HEK293 (cell line): Measurements from ENCODE around the gene USF1.

ENCODE experiments used
- CTCF ChIA-PET: fragments of 350-600 bp; formaldehyde crosslinking; extraction: SDS; loops from one replicate; lab custom pipeline; 2021; ENCODE audit warnings: antibody characterized with exemption; lab: Yijun Ruan, JAX
- POLR2A ChIA-PET: fragments of 300-600 bp; formaldehyde crosslinking; extraction: SDS; loops from one replicate; lab custom pipeline; 2020; ENCODE audit warnings: antibody characterized with exemption, inconsistent platforms; lab: Yijun Ruan, JAX
- H3K27ac ChIP-seq: fragments of 200-500 bp; sonication (Bioruptor generic); 2 replicates; pipeline ENCODE4 v1.5.1; 2014; ENCODE audit warnings: low read depth, low read length, control low read depth, inconsistent platforms; ENCODE audit errors: extremely low read depth
- H3K36me3 ChIP-seq, 2 experiments: fragments of 200-500 bp in 1 of 2; sonication (Bioruptor generic) in 1 of 2; 1 replicate in 1 of 2; 2 replicates in 1 of 2; pipeline ENCODE4 v1.5.1; 2014 to 2017; ENCODE audit warnings: inconsistent platforms in 2 of 2, low read length in 2 of 2; ENCODE audit not compliant: control insufficient read depth in 2 of 2, insufficient read depth in 1 of 2
- H3K4me1 ChIP-seq: fragments of 200-500 bp; sonication (Bioruptor generic); 2 replicates; pipeline ENCODE4 v1.5.1; 2014; ENCODE audit warnings: mild to moderate bottlenecking, low read length, inconsistent platforms; ENCODE audit not compliant: control insufficient read depth, insufficient read depth
- H3K4me3 ChIP-seq: 2 replicates; pipeline ENCODE4 v1.5.1; 2011; ENCODE audit warnings: low read depth, mild to moderate bottlenecking, control low read depth, low read length, moderate library complexity
- H3K9me3 ChIP-seq: fragments of 200-500 bp; sonication (Bioruptor generic); 2 replicates; pipeline ENCODE4 v1.5.1; 2014; ENCODE audit warnings: low read depth, low read length, inconsistent platforms; ENCODE audit not compliant: control insufficient read depth, insufficient read depth
- GLIS2 ChIP-seq: fragments of 450-650 bp; formaldehyde crosslinking; IDR thresholded peaks from 2 replicates; pipeline ENCODE4 v1.5.1; 2016; ENCODE audit warnings: missing biosample characterization, missing genetic modification characterization
- HOXA7 ChIP-seq: sonication (generic); formaldehyde crosslinking; IDR thresholded peaks from 2 replicates; pipeline ENCODE4 v1.8.1; 2022; ENCODE audit warnings: missing genetic modification reagents, borderline replicate concordance
- HOXC10 ChIP-seq: sonication (generic); formaldehyde crosslinking; IDR thresholded peaks from 2 replicates; pipeline ENCODE4 v1.8.1; 2023; ENCODE audit warnings: mild to moderate bottlenecking, missing genetic modification reagents
- KLF1 ChIP-seq: fragments of 450-650 bp; formaldehyde crosslinking; IDR thresholded peaks from 2 replicates; pipeline ENCODE4 v1.5.1; 2016; ENCODE audit warnings: missing biosample characterization, missing genetic modification characterization
- KLF16 ChIP-seq: fragments of 450-650 bp; formaldehyde crosslinking; IDR thresholded peaks from 2 replicates; pipeline ENCODE4 v1.5.1; 2017; ENCODE audit warnings: missing biosample characterization, missing genetic modification characterization
- KLF9 ChIP-seq: fragments of 450-650 bp; formaldehyde crosslinking; IDR thresholded peaks from 2 replicates; pipeline ENCODE4 v1.5.1; 2016; ENCODE audit warnings: missing biosample characterization, missing genetic modification characterization, low read depth
- RBAK ChIP-seq: fragments of 450-650 bp; formaldehyde crosslinking; IDR thresholded peaks from 2 replicates; pipeline ENCODE4 v1.5.1; 2016; ENCODE audit warnings: missing biosample characterization, missing genetic modification characterization
- REPIN1 ChIP-seq: fragments of 450-650 bp; formaldehyde crosslinking; IDR thresholded peaks from 2 replicates; pipeline ENCODE4 v1.5.1; 2017; ENCODE audit warnings: missing biosample characterization, missing genetic modification characterization, low read depth
- ZIC2 ChIP-seq: fragments of 450-650 bp; formaldehyde crosslinking; IDR thresholded peaks from 2 replicates; pipeline ENCODE4 v1.5.1; 2016; ENCODE audit warnings: missing biosample characterization, missing genetic modification characterization
- ZNF174 ChIP-seq: fragments of 450-650 bp; formaldehyde crosslinking; IDR thresholded peaks from 2 replicates; pipeline ENCODE4 v1.5.0; 2017; ENCODE audit warnings: missing biosample characterization, mild to moderate bottlenecking, missing genetic modification characterization
- ZNF19 ChIP-seq: fragments of 450-650 bp; formaldehyde crosslinking; IDR thresholded peaks from 2 replicates; pipeline ENCODE4; 2016; ENCODE audit warnings: missing biosample characterization, missing genetic modification characterization, low read depth
- ZNF202 ChIP-seq: fragments of 450-650 bp; formaldehyde crosslinking; IDR thresholded peaks from 2 replicates; pipeline ENCODE4 v1.5.1; 2016; ENCODE audit warnings: missing biosample characterization, missing genetic modification characterization, borderline replicate concordance
- ZNF239 ChIP-seq: fragments of 450-650 bp; formaldehyde crosslinking; IDR thresholded peaks from 2 replicates; pipeline ENCODE4 v1.5.1; 2016; ENCODE audit warnings: missing biosample characterization, missing genetic modification characterization
- ZNF266 ChIP-seq: fragments of 450-650 bp; formaldehyde crosslinking; IDR thresholded peaks from 2 replicates; pipeline ENCODE4 v1.5.1; 2016; ENCODE audit warnings: missing biosample characterization, missing genetic modification characterization, low read depth
- ZNF311 ChIP-seq: fragments of 450-650 bp; formaldehyde crosslinking; IDR thresholded peaks from 2 replicates; pipeline ENCODE4 v1.5.1; 2017; ENCODE audit warnings: missing biosample characterization, missing genetic modification characterization, borderline replicate concordance
- ZNF404 ChIP-seq: fragments of 450-650 bp; formaldehyde crosslinking; IDR thresholded peaks from 2 replicates; pipeline ENCODE4 v1.5.1; 2017; ENCODE audit warnings: missing biosample characterization, missing genetic modification characterization
- ZNF514 ChIP-seq: fragments of 450-650 bp; formaldehyde crosslinking; IDR thresholded peaks from 2 replicates; pipeline ENCODE4 v1.5.1; 2016; ENCODE audit warnings: missing biosample characterization, missing genetic modification characterization
- ZNF529 ChIP-seq: fragments of 450-650 bp; formaldehyde crosslinking; IDR thresholded peaks from 2 replicates; pipeline ENCODE4 v1.5.1; 2017; ENCODE audit warnings: missing genetic modification characterization, missing biosample characterization; ENCODE audit not compliant: insufficient replicate concordance
- ZNF776 ChIP-seq: fragments of 450-650 bp; formaldehyde crosslinking; IDR thresholded peaks from 2 replicates; pipeline ENCODE4 v1.5.0; 2017; ENCODE audit warnings: missing biosample characterization, missing genetic modification characterization, borderline replicate concordance
- ZSCAN30 ChIP-seq: fragments of 450-650 bp; IDR thresholded peaks from 2 replicates; pipeline ENCODE4 v1.5.1; 2018; ENCODE audit warnings: missing biosample characterization, mild to moderate bottlenecking, missing genetic modification characterization, moderate library complexity
- TF ChIP-seq, protein P1 (sequence below): fragments of 450-650 bp; formaldehyde crosslinking; IDR thresholded peaks from 2 replicates; pipeline ENCODE4 v1.5.1; 2016; ENCODE audit warnings: missing biosample characterization, missing genetic modification characterization
- TF ChIP-seq, protein P2 (sequence below): fragments of 450-650 bp; formaldehyde crosslinking; IDR thresholded peaks from 2 replicates; pipeline ENCODE4 v1.5.1; 2016; ENCODE audit warnings: missing biosample characterization, missing genetic modification characterization
- TF ChIP-seq, protein P3 (sequence below): fragments of 450-650 bp; formaldehyde crosslinking; IDR thresholded peaks from 2 replicates; pipeline ENCODE4 v1.5.1; 2016; ENCODE audit warnings: missing biosample characterization, missing genetic modification characterization, borderline replicate concordance
- TF ChIP-seq, protein P4 (sequence below): fragments of 450-650 bp; formaldehyde crosslinking; IDR thresholded peaks from 2 replicates; pipeline ENCODE4 v1.5.1; 2016; ENCODE audit warnings: missing biosample characterization, missing genetic modification characterization

USF1 gene

DNA sequence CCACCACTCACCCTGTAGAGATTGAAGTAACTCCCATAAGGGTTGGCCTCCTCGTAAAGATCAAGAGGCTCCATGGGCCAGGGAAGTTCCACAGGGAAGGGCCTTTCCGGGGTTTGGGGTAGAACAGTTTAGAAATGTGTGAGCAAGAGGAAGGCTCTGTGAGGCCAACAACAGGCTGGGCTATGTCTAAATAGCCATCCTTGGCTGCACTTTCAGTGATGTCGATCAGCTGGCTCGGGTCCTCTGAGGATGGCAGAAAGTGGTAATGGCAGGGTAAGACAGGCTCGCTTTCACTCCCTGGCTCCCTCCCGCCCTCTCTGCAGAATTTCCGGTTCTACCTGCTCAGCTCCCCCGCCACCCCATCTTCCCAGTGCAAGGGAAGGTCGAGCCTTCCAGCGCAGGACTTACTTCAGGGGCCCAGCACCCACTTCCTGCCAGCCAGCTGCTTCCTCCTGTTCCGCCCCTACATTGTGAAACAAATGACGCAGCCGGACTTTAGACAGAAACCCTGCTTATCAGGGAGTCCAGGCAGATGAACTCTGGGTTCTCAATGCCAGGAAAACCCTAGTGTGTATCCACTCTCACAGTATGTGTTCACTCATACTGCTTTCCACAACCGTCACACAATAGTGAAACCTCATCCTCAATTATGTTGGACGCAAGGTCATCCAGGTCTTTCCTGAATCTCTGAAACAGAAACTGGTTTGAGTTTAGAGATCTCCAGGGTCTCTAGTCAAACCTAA is 32.1 kb downstream of the USF1 start:
- H3K4me3 ChIP-seq, result no peak overlapping the region
- H3K36me3 ChIP-seq, result no peaks in the 10 kb centered on the region
- H3K27ac ChIP-seq, result no peak overlapping the region
- ChIA-PET POLR2A (no interaction called here), CTCF (interaction anchor here (0.6 to 1.1 kb wide), 2 partner anchors 9 to 13 kb away, joined by 3 read pairs; no protein-coding TSS in a partner anchor)
- H3K4me1 ChIP-seq, result no peaks in the 10 kb centered on the region
- no peak for TF ChIP-seq ZNF529
- TF ChIP-seq ZNF311 (tag by site-specific recombination), result no peak
- TF ChIP-seq KLF16 (tag by site-specific recombination), result no peak
- TF ChIP-seq KLF9 (tag by site-specific recombination), result no peak
- TF ChIP-seq, protein P1, sequence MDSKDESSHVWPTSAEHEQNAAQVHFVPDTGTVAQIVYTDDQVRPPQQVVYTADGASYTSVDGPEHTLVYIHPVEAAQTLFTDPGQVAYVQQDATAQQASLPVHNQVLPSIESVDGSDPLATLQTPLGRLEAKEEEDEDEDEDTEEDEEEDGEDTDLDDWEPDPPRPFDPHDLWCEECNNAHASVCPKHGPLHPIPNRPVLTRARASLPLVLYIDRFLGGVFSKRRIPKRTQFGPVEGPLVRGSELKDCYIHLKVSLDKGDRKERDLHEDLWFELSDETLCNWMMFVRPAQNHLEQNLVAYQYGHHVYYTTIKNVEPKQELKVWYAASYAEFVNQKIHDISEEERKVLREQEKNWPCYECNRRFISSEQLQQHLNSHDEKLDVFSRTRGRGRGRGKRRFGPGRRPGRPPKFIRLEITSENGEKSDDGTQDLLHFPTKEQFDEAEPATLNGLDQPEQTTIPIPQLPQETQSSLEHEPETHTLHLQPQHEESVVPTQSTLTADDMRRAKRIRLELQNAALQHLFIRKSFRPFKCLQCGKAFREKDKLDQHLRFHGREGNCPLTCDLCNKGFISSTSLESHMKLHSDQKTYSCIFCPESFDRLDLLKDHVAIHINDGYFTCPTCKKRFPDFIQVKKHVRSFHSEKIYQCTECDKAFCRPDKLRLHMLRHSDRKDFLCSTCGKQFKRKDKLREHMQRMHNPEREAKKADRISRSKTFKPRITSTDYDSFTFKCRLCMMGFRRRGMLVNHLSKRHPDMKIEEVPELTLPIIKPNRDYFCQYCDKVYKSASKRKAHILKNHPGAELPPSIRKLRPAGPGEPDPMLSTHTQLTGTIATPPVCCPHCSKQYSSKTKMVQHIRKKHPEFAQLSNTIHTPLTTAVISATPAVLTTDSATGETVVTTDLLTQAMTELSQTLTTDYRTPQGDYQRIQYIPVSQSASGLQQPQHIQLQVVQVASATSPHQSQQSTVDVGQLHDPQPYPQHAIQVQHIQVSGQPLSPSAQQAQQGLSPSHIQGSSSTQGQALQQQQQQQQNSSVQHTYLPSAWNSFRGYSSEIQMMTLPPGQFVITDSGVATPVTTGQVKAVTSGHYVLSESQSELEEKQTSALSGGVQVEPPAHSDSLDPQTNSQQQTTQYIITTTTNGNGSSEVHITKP (tag by site-specific recombination), result 0 out of 2 replicates have a peak, but pooled peaks have one; percentile 20
- no peak for TF ChIP-seq ZNF404
- no peak for TF ChIP-seq ZNF514 (tag by site-specific recombination)
- TF ChIP-seq ZIC2, result no peak
- no peak for TF ChIP-seq ZNF19 (tag by site-specific recombination)
- no peaks in the 10 kb centered on the region for H3K9me3 ChIP-seq

DNA sequence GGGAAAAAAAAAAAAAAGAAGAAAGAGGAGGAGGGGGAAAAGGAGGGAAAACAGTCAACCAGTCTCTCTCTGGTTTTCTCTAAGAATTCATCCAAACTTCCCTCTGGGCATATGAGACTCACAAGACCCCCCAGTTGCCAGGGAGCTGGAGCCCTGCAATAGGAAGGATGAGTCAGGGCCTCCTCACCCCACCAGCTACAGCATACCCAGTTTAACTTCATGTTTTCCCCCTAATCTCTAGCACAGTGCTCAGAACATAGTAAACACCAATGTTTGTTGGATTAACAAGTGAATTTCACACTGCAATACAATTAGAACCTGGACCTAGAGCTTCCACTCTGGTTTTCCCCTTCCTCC is 32.7 kb downstream of the USF1 start:
- Histone ChIP-seq H3K27ac (no peak overlapping the region), H3K4me3 (no peak overlapping the region), H3K9me3 (no peaks in the 10 kb centered on the region), H3K4me1 (no peaks in the 10 kb centered on the region), H3K36me3 (no peaks in the 10 kb centered on the region)
- POLR2A ChIA-PET, result interaction anchor here (0.5 kb wide), 1 partner anchor 14 kb away, joined by 4 read pairs; no protein-coding TSS in a partner anchor
- CTCF ChIA-PET, result interaction anchor here (1.1 kb wide), 1 partner anchor 13 kb away, joined by 3 read pairs; no protein-coding TSS in a partner anchor
- TF ChIP-seq, protein P2, sequence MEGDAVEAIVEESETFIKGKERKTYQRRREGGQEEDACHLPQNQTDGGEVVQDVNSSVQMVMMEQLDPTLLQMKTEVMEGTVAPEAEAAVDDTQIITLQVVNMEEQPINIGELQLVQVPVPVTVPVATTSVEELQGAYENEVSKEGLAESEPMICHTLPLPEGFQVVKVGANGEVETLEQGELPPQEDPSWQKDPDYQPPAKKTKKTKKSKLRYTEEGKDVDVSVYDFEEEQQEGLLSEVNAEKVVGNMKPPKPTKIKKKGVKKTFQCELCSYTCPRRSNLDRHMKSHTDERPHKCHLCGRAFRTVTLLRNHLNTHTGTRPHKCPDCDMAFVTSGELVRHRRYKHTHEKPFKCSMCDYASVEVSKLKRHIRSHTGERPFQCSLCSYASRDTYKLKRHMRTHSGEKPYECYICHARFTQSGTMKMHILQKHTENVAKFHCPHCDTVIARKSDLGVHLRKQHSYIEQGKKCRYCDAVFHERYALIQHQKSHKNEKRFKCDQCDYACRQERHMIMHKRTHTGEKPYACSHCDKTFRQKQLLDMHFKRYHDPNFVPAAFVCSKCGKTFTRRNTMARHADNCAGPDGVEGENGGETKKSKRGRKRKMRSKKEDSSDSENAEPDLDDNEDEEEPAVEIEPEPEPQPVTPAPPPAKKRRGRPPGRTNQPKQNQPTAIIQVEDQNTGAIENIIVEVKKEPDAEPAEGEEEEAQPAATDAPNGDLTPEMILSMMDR (tag by site-specific recombination), result no peak
- TF ChIP-seq, protein P3, sequence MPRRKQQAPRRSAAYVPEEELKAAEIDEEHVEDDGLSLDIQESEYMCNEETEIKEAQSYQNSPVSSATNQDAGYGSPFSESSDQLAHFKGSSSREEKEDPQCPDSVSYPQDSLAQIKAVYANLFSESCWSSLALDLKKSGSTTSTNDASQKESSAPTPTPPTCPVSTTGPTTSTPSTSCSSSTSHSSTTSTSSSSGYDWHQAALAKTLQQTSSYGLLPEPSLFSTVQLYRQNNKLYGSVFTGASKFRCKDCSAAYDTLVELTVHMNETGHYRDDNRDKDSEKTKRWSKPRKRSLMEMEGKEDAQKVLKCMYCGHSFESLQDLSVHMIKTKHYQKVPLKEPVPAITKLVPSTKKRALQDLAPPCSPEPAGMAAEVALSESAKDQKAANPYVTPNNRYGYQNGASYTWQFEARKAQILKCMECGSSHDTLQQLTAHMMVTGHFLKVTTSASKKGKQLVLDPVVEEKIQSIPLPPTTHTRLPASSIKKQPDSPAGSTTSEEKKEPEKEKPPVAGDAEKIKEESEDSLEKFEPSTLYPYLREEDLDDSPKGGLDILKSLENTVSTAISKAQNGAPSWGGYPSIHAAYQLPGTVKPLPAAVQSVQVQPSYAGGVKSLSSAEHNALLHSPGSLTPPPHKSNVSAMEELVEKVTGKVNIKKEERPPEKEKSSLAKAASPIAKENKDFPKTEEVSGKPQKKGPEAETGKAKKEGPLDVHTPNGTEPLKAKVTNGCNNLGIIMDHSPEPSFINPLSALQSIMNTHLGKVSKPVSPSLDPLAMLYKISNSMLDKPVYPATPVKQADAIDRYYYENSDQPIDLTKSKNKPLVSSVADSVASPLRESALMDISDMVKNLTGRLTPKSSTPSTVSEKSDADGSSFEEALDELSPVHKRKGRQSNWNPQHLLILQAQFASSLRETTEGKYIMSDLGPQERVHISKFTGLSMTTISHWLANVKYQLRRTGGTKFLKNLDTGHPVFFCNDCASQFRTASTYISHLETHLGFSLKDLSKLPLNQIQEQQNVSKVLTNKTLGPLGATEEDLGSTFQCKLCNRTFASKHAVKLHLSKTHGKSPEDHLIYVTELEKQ (tag by site-specific recombination), result no peak
- TF ChIP-seq, protein P4, sequence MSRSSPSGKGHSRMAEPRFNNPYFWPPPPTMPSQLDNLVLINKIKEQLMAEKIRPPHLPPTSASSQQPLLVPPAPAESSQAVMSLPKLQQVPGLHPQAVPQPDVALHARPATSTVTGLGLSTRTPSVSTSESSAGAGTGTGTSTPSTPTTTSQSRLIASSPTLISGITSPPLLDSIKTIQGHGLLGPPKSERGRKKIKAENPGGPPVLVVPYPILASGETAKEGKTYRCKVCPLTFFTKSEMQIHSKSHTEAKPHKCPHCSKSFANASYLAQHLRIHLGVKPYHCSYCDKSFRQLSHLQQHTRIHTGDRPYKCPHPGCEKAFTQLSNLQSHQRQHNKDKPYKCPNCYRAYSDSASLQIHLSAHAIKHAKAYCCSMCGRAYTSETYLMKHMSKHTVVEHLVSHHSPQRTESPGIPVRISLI, result no peak
- TF ChIP-seq ZSCAN30 (tag by site-specific recombination) (no peak), GLIS2 (tag by site-specific recombination) (no peak), ZNF202 (no peak), HOXA7 (no peak), ZNF174 (no peak), RBAK (tag by site-specific recombination) (no peak), ZNF239 (tag by site-specific recombination) (no peak), HOXC10 (no peak), REPIN1 (no peak), ZIC2 (no peak), ZNF776 (tag by site-specific recombination) (no peak), KLF1 (tag by site-specific recombination) (no peak), ZNF266 (tag by site-specific recombination) (no peak)
